Smooth muscle cell (in vitro differentiated cells): Measurements from ENCODE around the gene FAM107A. TPM values are rescaled to one million over a fixed set of nuclear protein-coding genes. Genes with fewer than 3 reads are reported as not detected.

ENCODE experiments used
- DNase-seq: peaks from one replicate; lab custom pipeline; 2025; ENCODE audit not compliant: unreplicated experiment; lab: John Stamatoyannopoulos, UW
- H2AFZ ChIP-seq: fragments of 200-600 bp; sonication (generic); 2 replicates; pipeline ENCODE4 v1.6.0; 2016; ENCODE audit warnings: antibody characterized with exemption, low read depth, mild to moderate bottlenecking
- H3F3A ChIP-seq: fragments of 200-600 bp; sonication (generic); 2 replicates; pipeline ENCODE4 v1.6.0; 2017; ENCODE audit warnings: antibody characterized with exemption, low read depth
- H3K27ac ChIP-seq: fragments of 200-600 bp; sonication (generic); 2 replicates; pipeline ENCODE4 v1.5.1; 2016; ENCODE audit warnings: low read depth, mild to moderate bottlenecking
- H3K27me3 ChIP-seq: fragments of 200-600 bp; sonication (generic); 2 replicates; pipeline ENCODE4 v1.6.1; 2016; ENCODE audit warnings: low read depth, mild to moderate bottlenecking
- H3K36me3 ChIP-seq: fragments of 200-600 bp; sonication (generic); 2 replicates; pipeline ENCODE4 v1.5.1; 2016; ENCODE audit warnings: low read depth
- H3K4me1 ChIP-seq: fragments of 200-600 bp; sonication (generic); 2 replicates; pipeline ENCODE4 v1.5.1; 2016; ENCODE audit warnings: low read depth
- H3K4me2 ChIP-seq: fragments of 200-600 bp; sonication (generic); 2 replicates; pipeline ENCODE4 v1.6.0; 2016; ENCODE audit warnings: mild to moderate bottlenecking
- H3K4me3 ChIP-seq: fragments of 200-600 bp; sonication (generic); 2 replicates; pipeline ENCODE4 v1.5.1; 2016; ENCODE audit warnings: mild to moderate bottlenecking
- H3K79me2 ChIP-seq: fragments of 200-600 bp; sonication (generic); 2 replicates; pipeline ENCODE4 v1.6.0; 2016; ENCODE audit warnings: low read depth, mild to moderate bottlenecking
- H3K9ac ChIP-seq: fragments of 200-600 bp; sonication (generic); 2 replicates; pipeline ENCODE4 v1.6.0; 2016; ENCODE audit warnings: low read depth
- H3K9me3 ChIP-seq: fragments of 200-600 bp; sonication (generic); replicated peaks from 2 replicates; pipeline ENCODE4 v1.5.1; 2016; ENCODE audit warnings: low read depth
- H4K20me1 ChIP-seq: fragments of 200-600 bp; sonication (generic); 2 replicates; pipeline ENCODE4 v1.6.0; 2016; ENCODE audit warnings: low read depth
- CTCF ChIP-seq: fragments of 200-600 bp; sonication (generic); IDR thresholded peaks from 2 replicates; pipeline ENCODE4 v1.5.1; 2017; ENCODE audit warnings: borderline replicate concordance, mild to moderate bottlenecking, antibody characterized with exemption; ENCODE audit not compliant: insufficient read depth, poor library complexity, severe bottlenecking
- WGBS: methylation state at CpG from one replicate; pipeline ENCODE4 v1.1.7; 2016; ENCODE audit warnings: low lambda C conversion rate; 5-methylcytosine and 5-hydroxymethylcytosine counted together
- polyA plus RNA-seq: library from polyadenylated mRNA; unstranded; fragments of >200 nt; fragmentation: Nextera tagmentation; extraction: Ambion mirVana; gene quantifications from 2 replicates; pipeline ENCODE4 v1.2.1, GENCODE V29; 2016
- total RNA-seq: library from RNA; depleted of rRNA; stranded (reverse); fragments of >200 nt; gene quantifications from 2 replicates; pipeline ENCODE4 v1.2.3, GENCODE V29; 2014

FAM107A gene
- total and polyA plus RNA-seq, 2 experiments from 2014 or later = not detected

GRCh38 chr3:58564054-58564453 lies 13.1 kb downstream of the FAM107A start:
- Histone ChIP-seq H3K27me3 (no peaks in the 10 kb centered on the region), H3K27ac (no peak overlapping the region), H3K4me2 (no peak overlapping the region), H4K20me1 (no peaks in the 10 kb centered on the region), H3K4me1 (peaks cover 5% of the 10 kb centered on the region), H3K36me3 (no peaks in the 10 kb centered on the region), H3K9ac (no peak overlapping the region), H3K9me3 (no peaks in the 10 kb centered on the region), H3K79me2 (no peaks in the 10 kb centered on the region), H3K4me3 (no peak overlapping the region), H2AFZ (no peak overlapping the region), H3F3A (no peaks in the 10 kb centered on the region)
- WGBS = 100% methylated on average over 1 of the region's 1 CpG
- TF ChIP-seq CTCF = no peak
- no peak for DNase-seq

GRCh38 chr3:58563386-58564035 lies 13.7 kb downstream of the FAM107A start:
- H3F3A ChIP-seq = no peaks in the 10 kb centered on the region
- H3K4me1 ChIP-seq = peaks cover 5% of the 10 kb centered on the region
- H3K36me3 ChIP-seq = no peaks in the 10 kb centered on the region
- no peak overlapping the region for H3K27ac ChIP-seq
- no peaks in the 10 kb centered on the region for H3K9me3 ChIP-seq
- no peaks in the 10 kb centered on the region for H4K20me1 ChIP-seq
- WGBS = 82% methylated on average over 6 of the region's 6 CpGs
- no peaks in the 10 kb centered on the region for H3K79me2 ChIP-seq
- no peak overlapping the region for H3K4me2 ChIP-seq
- no peak for DNase-seq
- H2AFZ ChIP-seq = no peak overlapping the region
- no peaks in the 10 kb centered on the region for H3K27me3 ChIP-seq
- no peak overlapping the region for H3K4me3 ChIP-seq
- TF ChIP-seq CTCF = no peak
- no peak overlapping the region for H3K9ac ChIP-seq

- Histone ChIP-seq H3K4me3 (no peak overlapping the region), H3K9me3 (no peaks in the 10 kb centered on the region), H3K27ac (no peak overlapping the region), H2AFZ (no peak overlapping the region), H3K27me3 (no peaks in the 10 kb centered on the region), H3F3A (no peaks in the 10 kb centered on the region), H3K4me2 (no peak overlapping the region), H3K4me1 (peaks cover 5% of the 10 kb centered on the region), H3K9ac (no peak overlapping the region), H3K36me3 (no peaks in the 10 kb centered on the region), H3K79me2 (no peaks in the 10 kb centered on the region), H4K20me1 (no peaks in the 10 kb centered on the region)
- no peak for TF ChIP-seq CTCF
- no peak for DNase-seq
- whole genome bisulfite sequencing = 90% methylated on average over 4 of the region's 4 CpGs
These were observed 14.7 kb downstream of the FAM107A start for GRCh38 chr3:58562498-58562897.

- H3K4me3 ChIP-seq = no peak overlapping the region
- no peaks in the 10 kb centered on the region for H4K20me1 ChIP-seq
- H3K79me2 ChIP-seq = no peaks in the 10 kb centered on the region
- H3K27ac ChIP-seq = no peak overlapping the region
- H3K9me3 ChIP-seq = no peaks in the 10 kb centered on the region
- H3K4me2 ChIP-seq = no peak overlapping the region
- TF ChIP-seq CTCF = peak; percentile 32
- no peak overlapping the region for H2AFZ ChIP-seq
- no peak for DNase-seq
- H3K27me3 ChIP-seq = no peaks in the 10 kb centered on the region
- no peaks in the 10 kb centered on the region for H3F3A ChIP-seq
- WGBS = 53% methylated on average over 12 of the region's 12 CpGs
- no peaks in the 10 kb centered on the region for H3K36me3 ChIP-seq
- no peak overlapping the region for H3K9ac ChIP-seq
- H3K4me1 ChIP-seq = peaks cover 5% of the 10 kb centered on the region
These were observed 16.4 kb downstream of the FAM107A start for GRCh38 chr3:58560771-58561311.
